GM13976 (cell line): ENCODE measurements around the gene RSPH6A.
"Not testable (repeated sequence)": the region's sequence is repeated elsewhere in the genome, so short reads cannot be mapped to it uniquely, and the experiment has no call there.

Source experiments
- DNase-seq: peaks from one replicate; pipeline ENCODE4 v3.0.0; 2012; ENCODE audit warnings: low spot score
- CTCF ChIP-seq: IDR thresholded peaks from 2 replicates; pipeline ENCODE4 v1.5.1; 2012; ENCODE audit warnings: borderline replicate concordance, mild to moderate bottlenecking; ENCODE audit not compliant: insufficient read depth; ENCODE audit errors: extremely low read depth, missing control alignments, control extremely low read depth
- in situ Hi-C: fragments of 300-500 bp; cut with MboI; formaldehyde crosslinking; loops from one replicate; pipeline ENCODE4 v1.12.0; 2022; ENCODE audit warnings: low sequenced_read_pairs, mixed read lengths, inconsistent platforms; ENCODE audit not compliant: unreplicated experiment

The RSPH6A gene

DNA sequence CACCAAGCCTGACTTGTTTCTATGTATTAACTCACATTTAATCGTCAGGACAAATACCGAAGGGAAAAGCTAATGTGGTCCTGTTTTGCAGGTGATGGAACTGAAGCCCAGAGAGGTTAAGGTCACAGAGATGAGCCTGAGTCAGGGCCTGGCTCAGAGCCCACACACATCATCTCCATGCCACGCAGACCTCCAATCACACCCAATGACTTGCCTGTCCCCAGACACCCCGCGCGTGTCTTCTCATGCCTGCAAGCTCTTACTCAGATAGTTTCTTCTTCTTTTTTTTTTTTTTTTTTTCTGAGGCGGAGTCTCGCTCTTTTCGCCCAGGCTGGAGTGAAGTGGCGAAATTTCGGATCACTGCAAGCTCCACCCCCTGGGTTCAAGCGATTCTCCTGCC, 62.5 kb downstream of the RSPH6A start:
- in situ Hi-C loops: no loop called here
- TF ChIP-seq CTCF: no peak
- DNase-seq: no peak

DNA sequence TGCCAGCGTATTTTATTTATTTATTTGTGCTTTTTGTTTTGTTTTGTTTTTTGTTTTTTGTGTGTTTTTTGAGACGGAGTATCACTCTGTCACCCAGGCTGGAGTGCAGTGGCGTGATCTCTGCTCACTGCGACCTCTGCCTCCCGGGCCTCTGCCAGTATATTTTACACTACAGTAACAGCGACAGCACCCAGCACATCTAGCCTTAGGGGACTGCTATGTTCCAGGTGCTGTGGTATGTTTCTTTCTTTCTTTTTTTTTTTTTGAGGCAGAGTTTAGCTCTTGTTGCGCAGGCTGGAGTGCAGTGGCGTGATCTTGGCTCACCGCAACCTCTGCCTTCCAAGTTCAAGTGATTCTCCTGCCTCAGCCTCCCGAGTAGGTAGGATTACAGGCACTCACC, 63.6 kb downstream of the RSPH6A start:
- DNase-seq, in situ Hi-C loops: not testable (repeated sequence)

DNA sequence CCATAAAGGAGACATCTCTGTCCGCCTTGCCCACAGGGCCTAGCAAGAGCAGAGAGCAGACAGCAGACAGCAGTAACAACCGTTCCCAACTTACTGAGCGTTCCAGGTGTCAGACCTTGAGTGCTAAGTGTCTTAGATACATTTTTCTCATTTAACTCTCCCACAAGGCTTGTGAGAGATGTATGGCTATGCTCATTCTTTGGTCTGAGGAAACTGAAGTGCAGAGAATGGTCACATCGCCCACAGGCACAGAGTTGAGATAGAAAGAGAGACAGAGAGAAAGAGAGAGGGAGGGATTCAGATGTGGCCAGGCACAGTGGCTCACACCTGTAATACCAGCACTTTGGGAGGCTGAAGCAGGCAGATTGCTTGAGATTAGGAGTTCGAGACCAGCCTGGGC, 67.6 kb downstream of the RSPH6A start:
- TF ChIP-seq CTCF: no peak
- DNase-seq: no peak
- in situ Hi-C loops: no loop called here

DNA sequence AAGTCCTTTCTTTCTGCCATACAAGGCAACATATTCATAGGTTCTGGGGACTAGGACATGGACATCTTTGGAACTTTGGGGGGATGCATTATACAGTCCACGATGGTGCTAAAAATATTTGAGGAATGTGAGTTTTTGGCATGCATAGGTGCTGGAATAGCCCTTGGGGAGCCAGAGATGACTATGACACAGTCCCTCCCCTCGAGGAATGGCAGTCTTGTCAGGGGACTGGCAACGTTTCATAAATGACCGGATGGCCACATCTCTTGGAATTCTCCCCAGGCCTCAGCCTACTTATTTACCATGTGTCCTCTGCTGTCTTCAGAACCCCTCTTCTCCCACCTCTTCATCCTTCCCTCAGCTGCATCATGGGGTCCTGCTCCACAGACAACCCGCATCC, 68.2 kb downstream of the RSPH6A start:
- TF ChIP-seq CTCF: no peak
- in situ Hi-C loops: no loop called here
- DNase-seq: no peak
